NCI-H1694 treated with DMSO at 0.1 percent for 48 hours (cell line): ENCODE data around the gene SCRN2.

Experiments
- DNase-seq: peaks from one replicate; lab custom pipeline; 2025; lab: John Stamatoyannopoulos, UW

SCRN2 gene

GRCh38 chr17:47804461-47804860 is 36.6 kb downstream of the SCRN2 start:
- DNase-seq, result no peak

- DNase-seq, result no peak
Measured at GRCh38 chr17:47803751-47804150, 37.3 kb downstream of the SCRN2 start.

GRCh38 chr17:47803201-47803600 is 37.9 kb downstream of the SCRN2 start:
- no peak for DNase-seq

GRCh38 chr17:47802341-47803022 is 38.6 kb downstream of the SCRN2 start:
- DNase-seq, result peak; percentile 64

- DNase-seq, result no peak
Measured at GRCh38 chr17:47801906-47802305, 39.2 kb downstream of the SCRN2 start.

- DNase-seq, result no peak
Measured at GRCh38 chr17:47801176-47801765, 39.8 kb downstream of the SCRN2 start.

GRCh38 chr17:47800686-47801085 is 40.4 kb downstream of the SCRN2 start:
- DNase-seq, result no peak

- no peak for DNase-seq
Measured at GRCh38 chr17:47797797-47798196, 43.3 kb downstream of the SCRN2 start.

- DNase-seq, result no peak
Measured at GRCh38 chr17:47792979-47793378, 48.1 kb downstream of the SCRN2 start.

- no peak for DNase-seq
Measured at GRCh38 chr17:47792457-47792856, 48.6 kb downstream of the SCRN2 start.

GRCh38 chr17:47791025-47791424 is 50.0 kb downstream of the SCRN2 start:
- DNase-seq, result no peak

- peak; percentile 47 for DNase-seq
Measured at GRCh38 chr17:47789611-47790561, 51.2 kb downstream of the SCRN2 start.
